K562 (cell line): Measurements from ENCODE around the gene CD109. TPM values are rescaled to one million over a fixed set of nuclear protein-coding genes. Genes with fewer than 3 reads are reported as not detected.

Source experiments
- ERF ChIP-seq: fragments of 450-650 bp; formaldehyde crosslinking; IDR thresholded peaks from 2 replicates; pipeline ENCODE4 v1.4.0; 2020; ENCODE audit warnings: mild to moderate bottlenecking, mixed read lengths
- HNRNPK ChIP-seq: fragments of 200-400 bp; formaldehyde crosslinking; IDR thresholded peaks from one replicate; pipeline ENCODE4 v1.6.1; 2018; ENCODE audit warnings: mild to moderate bottlenecking, low read depth, low read length; ENCODE audit not compliant: poor library complexity, severe bottlenecking
- JUNB ChIP-seq: fragments of 450-650 bp; formaldehyde crosslinking; conservative IDR thresholded peaks from 2 replicates; pipeline ENCODE4 v1.4.0; 2020; ENCODE audit warnings: mild to moderate bottlenecking
- NFRKB ChIP-seq: fragments of 450-650 bp; IDR thresholded peaks from 2 replicates; pipeline ENCODE4 v1.6.1; 2016; ENCODE audit warnings: low read depth
- PHTF2 ChIP-seq: fragments of 250-450 bp; sonication (Bioruptor Pico); IDR thresholded peaks from 2 replicates; pipeline ENCODE4 v1.5.0; 2021; ENCODE audit warnings: mild to moderate bottlenecking
- SETDB1 ChIP-seq: IDR thresholded peaks from one replicate; pipeline ENCODE4 v1.6.1; 2012; ENCODE audit warnings: low read length, control low read depth, inconsistent platforms
- USF1 ChIP-seq: sonication (generic); formaldehyde crosslinking; IDR thresholded peaks from 2 replicates; pipeline ENCODE4 v1.9.0; 2022; ENCODE audit warnings: mild to moderate bottlenecking, missing genetic modification reagents
- YY1 ChIP-seq, 3 experiments: IDR thresholded peaks; 2 replicates each; pipeline ENCODE4 v1.6.1; 2011; ENCODE audit warnings: low read length in 2 of 3, mild to moderate bottlenecking in 2 of 3, moderate library complexity in 2 of 3, borderline replicate concordance in 1 of 3, control low read depth in 1 of 3, low read depth in 1 of 3; ENCODE audit not compliant: insufficient read depth in 3 of 3, insufficient replicate concordance in 2 of 3, control insufficient read depth in 1 of 3, insufficient read length in 1 of 3; ENCODE audit errors: extremely low read depth in 1 of 3
- ZFX ChIP-seq: sonication (generic); formaldehyde crosslinking; IDR thresholded peaks from 2 replicates; pipeline ENCODE4 v1.8.0; 2022; ENCODE audit warnings: mild to moderate bottlenecking, missing genetic modification reagents, moderate library complexity
- ZNF121 ChIP-seq: sonication (generic); formaldehyde crosslinking; conservative IDR thresholded peaks from 2 replicates; pipeline ENCODE4 v1.8.0; 2022; ENCODE audit warnings: missing genetic modification reagents
- ZNF316 ChIP-seq: fragments of 450-650 bp; IDR thresholded peaks from 2 replicates; pipeline ENCODE4 v1.6.1; 2016
- ZNF354B ChIP-seq: fragments of 250-450 bp; sonication (Bioruptor Pico); IDR thresholded peaks from 2 replicates; pipeline ENCODE4 v1.4.0; 2020
- ZNF589 ChIP-seq: fragments of 200-800 bp; sonication (Bioruptor generic); IDR thresholded peaks from 2 replicates; pipeline ENCODE4 v1.6.1; 2016; ENCODE audit warnings: low read depth, missing genetic modification characterization, missing compliant biosample characterization
- ZNF699 ChIP-seq: fragments of 250-450 bp; sonication (Bioruptor Pico); IDR thresholded peaks from 2 replicates; pipeline ENCODE4 v1.8.0; 2021; ENCODE audit warnings: mild to moderate bottlenecking, moderate library complexity; ENCODE audit not compliant: insufficient replicate concordance
- ZZZ3 ChIP-seq: fragments of 450-650 bp; IDR thresholded peaks from 2 replicates; pipeline ENCODE4 v1.6.1; 2016; ENCODE audit warnings: antibody characterized with exemption, mild to moderate bottlenecking, moderate library complexity
- polyA plus RNA-seq, 8 experiments: library from polyadenylated mRNA; depleted of rRNA in 4 of 8; stranded (reverse) in 5 of 8; unstranded in 3 of 8; fragments of >200 nt; fragmentation: Nextera tagmentation in 2 of 8; fragmentation: Illumina TruSeq in 1 of 8; extraction: Ambion mirVana in 2 of 8; extraction: Trizol in 1 of 8; gene quantifications; 2 replicates each; pipeline versions ENCODE4 v1.2.1 to v1.2.3, GENCODE V29; 2011 to 2014; ENCODE audit warnings: inconsistent platforms in 1 of 8, missing spikeins in 1 of 8
- total RNA-seq, 7 experiments: library from RNA; depleted of rRNA in 6 of 7; stranded (reverse); fragments of >200 nt in 6 of 7; fragmentation: Illumina TruSeq in 2 of 7; extraction: Trizol in 2 of 7; gene quantifications; 2 replicates each; pipeline versions ENCODE4 v1.2.1 to v1.2.3, GENCODE V29; 2011 to 2021; ENCODE audit warnings: low replicate concordance in 1 of 7
- TF ChIP-seq, protein P1 (sequence below), 2 experiments: fragments of 450-650 bp in 1 of 2; sonication (generic) in 1 of 2; formaldehyde crosslinking in 1 of 2; IDR thresholded peaks; 2 replicates each; pipeline versions ENCODE4 v1.7.1 to v1.9.0; 2016 to 2022; ENCODE audit warnings: inconsistent platforms in 1 of 2, mild to moderate bottlenecking in 1 of 2, missing genetic modification reagents in 1 of 2
- TF ChIP-seq, protein P2 (sequence below): fragments of 250-450 bp; sonication (Bioruptor Pico); IDR thresholded peaks from 2 replicates; pipeline ENCODE4 v1.6.1; 2021; ENCODE audit warnings: mild to moderate bottlenecking

Gene CD109
- total and polyA plus RNA-seq, 9 of the 15 experiments (the other 6 are each of a cell fraction or from before 2014, with no cell fraction given) = under 0.01 to 0.22 (median 0.11) TPM

DNA sequence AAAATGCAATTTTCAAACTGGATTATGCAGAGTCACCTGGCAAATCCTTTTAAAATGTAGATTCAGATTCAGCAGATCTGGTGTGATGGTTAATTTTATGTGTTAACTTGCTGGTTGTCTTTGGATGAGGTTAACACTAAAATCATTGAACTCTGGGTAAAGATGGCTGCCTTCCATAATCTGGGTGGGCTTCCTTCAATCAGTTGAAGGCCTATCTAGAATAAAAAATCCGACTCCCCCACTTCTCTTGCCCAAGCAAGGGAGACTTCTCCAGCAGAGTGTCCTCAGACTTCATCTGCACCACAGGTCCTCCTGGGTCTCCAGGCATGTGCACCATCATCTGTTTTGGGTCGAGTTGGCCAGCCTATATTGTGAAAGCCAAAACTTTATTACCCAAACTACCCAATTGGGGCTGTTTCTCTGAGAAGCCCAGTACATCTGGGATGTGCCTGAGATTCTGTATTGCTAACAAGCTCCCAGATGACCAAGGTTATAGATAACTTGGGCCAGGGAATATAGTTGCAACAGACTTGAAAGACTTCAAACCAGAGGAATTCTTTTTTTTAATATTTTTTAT is 40.6 kb upstream of the CD109 start (continued):
- TF ChIP-seq, protein P1, sequence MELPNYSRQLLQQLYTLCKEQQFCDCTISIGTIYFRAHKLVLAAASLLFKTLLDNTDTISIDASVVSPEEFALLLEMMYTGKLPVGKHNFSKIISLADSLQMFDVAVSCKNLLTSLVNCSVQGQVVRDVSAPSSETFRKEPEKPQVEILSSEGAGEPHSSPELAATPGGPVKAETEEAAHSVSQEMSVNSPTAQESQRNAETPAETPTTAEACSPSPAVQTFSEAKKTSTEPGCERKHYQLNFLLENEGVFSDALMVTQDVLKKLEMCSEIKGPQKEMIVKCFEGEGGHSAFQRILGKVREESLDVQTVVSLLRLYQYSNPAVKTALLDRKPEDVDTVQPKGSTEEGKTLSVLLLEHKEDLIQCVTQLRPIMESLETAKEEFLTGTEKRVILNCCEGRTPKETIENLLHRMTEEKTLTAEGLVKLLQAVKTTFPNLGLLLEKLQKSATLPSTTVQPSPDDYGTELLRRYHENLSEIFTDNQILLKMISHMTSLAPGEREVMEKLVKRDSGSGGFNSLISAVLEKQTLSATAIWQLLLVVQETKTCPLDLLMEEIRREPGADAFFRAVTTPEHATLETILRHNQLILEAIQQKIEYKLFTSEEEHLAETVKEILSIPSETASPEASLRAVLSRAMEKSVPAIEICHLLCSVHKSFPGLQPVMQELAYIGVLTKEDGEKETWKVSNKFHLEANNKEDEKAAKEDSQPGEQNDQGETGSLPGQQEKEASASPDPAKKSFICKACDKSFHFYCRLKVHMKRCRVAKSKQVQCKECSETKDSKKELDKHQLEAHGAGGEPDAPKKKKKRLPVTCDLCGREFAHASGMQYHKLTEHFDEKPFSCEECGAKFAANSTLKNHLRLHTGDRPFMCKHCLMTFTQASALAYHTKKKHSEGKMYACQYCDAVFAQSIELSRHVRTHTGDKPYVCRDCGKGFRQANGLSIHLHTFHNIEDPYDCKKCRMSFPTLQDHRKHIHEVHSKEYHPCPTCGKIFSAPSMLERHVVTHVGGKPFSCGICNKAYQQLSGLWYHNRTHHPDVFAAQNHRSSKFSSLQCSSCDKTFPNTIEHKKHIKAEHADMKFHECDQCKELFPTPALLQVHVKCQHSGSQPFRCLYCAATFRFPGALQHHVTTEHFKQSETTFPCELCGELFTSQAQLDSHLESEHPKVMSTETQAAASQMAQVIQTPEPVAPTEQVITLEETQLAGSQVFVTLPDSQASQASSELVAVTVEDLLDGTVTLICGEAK (IDR thresholded peaks at IDR 0.05) = peak; percentile 55
- TF ChIP-seq, protein P1 (CRISPR knock-in tag; IDR thresholded peaks at IDR 0.05) = no peak
- no peak for TF ChIP-seq USF1 (CRISPR knock-in tag)
- no peak for TF ChIP-seq SETDB1
- no peak for TF ChIP-seq ZNF354B (CRISPR knock-in tag)
- TF ChIP-seq ZNF589 (CRISPR knock-in tag) = no peak
- peak in 1 of 3 experiments; percentile 18 for TF ChIP-seq YY1 (IDR thresholded peaks at IDR 0.05; ENCODE audit: borderline replicate concordance in 1 of 3, control insufficient read depth in 1 of 3, extremely low read depth in 1 of 3, insufficient read depth in 3 of 3, insufficient read length in 1 of 3, insufficient replicate concordance in 2 of 3, low read depth in 1 of 3, low read length in 2 of 3)
- no peak for TF ChIP-seq JUNB (CRISPR knock-in tag)
- TF ChIP-seq NFRKB = no peak
- TF ChIP-seq ZNF121 (CRISPR knock-in tag) = no peak
- TF ChIP-seq ZZZ3 = no peak
- TF ChIP-seq ERF (CRISPR knock-in tag) = no peak
- no peak for TF ChIP-seq ZFX (CRISPR knock-in tag)
- TF ChIP-seq HNRNPK = no peak
- no peak for TF ChIP-seq ZNF699
- no peak for TF ChIP-seq PHTF2 (CRISPR knock-in tag)
- TF ChIP-seq, protein P2, sequence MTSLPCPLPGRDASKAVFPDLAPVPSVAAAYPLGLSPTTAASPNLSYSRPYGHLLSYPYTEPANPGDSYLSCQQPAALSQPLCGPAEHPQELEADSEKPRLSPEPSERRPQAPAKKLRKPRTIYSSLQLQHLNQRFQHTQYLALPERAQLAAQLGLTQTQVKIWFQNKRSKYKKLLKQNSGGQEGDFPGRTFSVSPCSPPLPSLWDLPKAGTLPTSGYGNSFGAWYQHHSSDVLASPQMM (CRISPR knock-in tag) = no peak
- peak; percentile 16; the same call in 1 of the 2 replicates for TF ChIP-seq ZNF316
